Right lobe of liver (tissue), 4 donors: ENCODE measurements around the gene XRN2.

Source experiments
- POLR2A ChIP-seq: fragments of 450-650 bp; IDR thresholded peaks from one replicate; pipeline ENCODE4 v1.6.1; 2017; ENCODE audit warnings: antibody characterized with exemption, mild to moderate bottlenecking
- TF ChIP-seq, protein P1 (sequence below), 4 donors: fragments of 200-600 bp in 3 of 4; fragments of 450-650 bp in 1 of 4; IDR thresholded peaks; one replicate each; pipeline versions ENCODE4 v1.5.1 to v1.8.0; 2016 to 2022; ENCODE audit warnings: antibody characterized with exemption in 4 of 4, mild to moderate bottlenecking in 2 of 4
- donor health status: DM: no; HTN: no; CAD: no.
- donor health status: DM: no; HTN: no; CAD: no.
- donor health status: DM: no; HTN: yes; CAD: no.

DNA sequence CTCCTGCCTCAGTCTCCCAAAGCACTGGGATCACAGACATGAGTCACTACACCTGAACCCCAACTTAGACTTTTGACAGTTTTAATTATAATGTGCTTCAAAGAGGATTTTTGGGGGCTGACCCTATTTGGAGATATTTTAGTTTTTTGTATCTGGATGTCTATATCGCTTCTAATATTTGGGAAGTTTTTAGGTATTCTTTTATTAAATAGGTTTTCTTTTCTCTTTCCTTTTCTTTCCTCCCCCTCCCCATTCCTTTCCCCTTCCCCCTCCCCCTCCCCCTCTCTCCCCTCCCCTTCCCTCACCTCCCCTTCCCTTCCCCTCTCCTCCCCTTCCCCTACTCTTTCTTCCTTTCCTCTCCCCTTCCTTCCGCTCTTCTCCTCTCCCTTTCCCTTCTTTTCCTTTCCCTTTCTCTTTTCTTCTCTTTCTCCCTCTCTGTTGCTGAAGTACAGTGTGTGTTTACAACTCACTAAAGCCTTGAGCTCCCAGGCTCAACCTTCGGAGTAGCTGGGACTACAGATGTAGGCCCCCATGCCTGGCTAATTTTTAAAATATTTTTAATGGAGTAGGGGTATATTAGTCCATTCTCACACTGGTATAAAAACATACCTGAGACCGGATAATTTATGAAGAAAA, 118.6 kb downstream of the XRN2 start:
- TF ChIP-seq, protein P1, sequence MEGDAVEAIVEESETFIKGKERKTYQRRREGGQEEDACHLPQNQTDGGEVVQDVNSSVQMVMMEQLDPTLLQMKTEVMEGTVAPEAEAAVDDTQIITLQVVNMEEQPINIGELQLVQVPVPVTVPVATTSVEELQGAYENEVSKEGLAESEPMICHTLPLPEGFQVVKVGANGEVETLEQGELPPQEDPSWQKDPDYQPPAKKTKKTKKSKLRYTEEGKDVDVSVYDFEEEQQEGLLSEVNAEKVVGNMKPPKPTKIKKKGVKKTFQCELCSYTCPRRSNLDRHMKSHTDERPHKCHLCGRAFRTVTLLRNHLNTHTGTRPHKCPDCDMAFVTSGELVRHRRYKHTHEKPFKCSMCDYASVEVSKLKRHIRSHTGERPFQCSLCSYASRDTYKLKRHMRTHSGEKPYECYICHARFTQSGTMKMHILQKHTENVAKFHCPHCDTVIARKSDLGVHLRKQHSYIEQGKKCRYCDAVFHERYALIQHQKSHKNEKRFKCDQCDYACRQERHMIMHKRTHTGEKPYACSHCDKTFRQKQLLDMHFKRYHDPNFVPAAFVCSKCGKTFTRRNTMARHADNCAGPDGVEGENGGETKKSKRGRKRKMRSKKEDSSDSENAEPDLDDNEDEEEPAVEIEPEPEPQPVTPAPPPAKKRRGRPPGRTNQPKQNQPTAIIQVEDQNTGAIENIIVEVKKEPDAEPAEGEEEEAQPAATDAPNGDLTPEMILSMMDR (IDR thresholded peaks at IDR 0.05) = no peak
- TF ChIP-seq POLR2A = no peak
